ENCODE data around the gene FMN2.
"Not testable (repeated sequence)": the region's sequence is repeated elsewhere in the genome, so short reads cannot be mapped to it uniquely, and the experiment has no call there.

The FMN2 gene

DNA sequence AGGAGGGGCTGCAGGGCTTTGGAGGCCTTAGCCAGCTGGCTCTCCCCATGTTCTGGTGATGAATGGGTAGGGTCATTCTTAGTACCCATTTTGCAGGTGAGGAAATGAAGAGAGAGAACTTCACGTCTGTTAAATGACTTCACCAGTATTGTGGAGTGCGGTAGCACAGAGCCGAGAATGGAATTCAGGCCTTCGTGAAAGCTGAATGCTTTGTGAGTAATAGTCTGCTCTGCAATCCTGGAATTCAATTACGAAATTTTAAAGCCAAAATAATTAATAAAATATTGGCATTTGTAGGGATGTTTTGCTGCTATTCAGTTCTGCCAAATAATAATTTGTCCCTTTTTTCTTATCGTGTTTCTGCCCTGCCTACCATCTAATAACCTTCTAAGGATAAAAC, 322.6 kb downstream of the FMN2 start:
- no peak for DNase-seq (ENCODE audit: low spot score)
- in situ Hi-C loops (cut with MboI; ENCODE audit: low sequenced_read_pairs, unreplicated experiment): no loop called here
- TF ChIP-seq, protein P1, sequence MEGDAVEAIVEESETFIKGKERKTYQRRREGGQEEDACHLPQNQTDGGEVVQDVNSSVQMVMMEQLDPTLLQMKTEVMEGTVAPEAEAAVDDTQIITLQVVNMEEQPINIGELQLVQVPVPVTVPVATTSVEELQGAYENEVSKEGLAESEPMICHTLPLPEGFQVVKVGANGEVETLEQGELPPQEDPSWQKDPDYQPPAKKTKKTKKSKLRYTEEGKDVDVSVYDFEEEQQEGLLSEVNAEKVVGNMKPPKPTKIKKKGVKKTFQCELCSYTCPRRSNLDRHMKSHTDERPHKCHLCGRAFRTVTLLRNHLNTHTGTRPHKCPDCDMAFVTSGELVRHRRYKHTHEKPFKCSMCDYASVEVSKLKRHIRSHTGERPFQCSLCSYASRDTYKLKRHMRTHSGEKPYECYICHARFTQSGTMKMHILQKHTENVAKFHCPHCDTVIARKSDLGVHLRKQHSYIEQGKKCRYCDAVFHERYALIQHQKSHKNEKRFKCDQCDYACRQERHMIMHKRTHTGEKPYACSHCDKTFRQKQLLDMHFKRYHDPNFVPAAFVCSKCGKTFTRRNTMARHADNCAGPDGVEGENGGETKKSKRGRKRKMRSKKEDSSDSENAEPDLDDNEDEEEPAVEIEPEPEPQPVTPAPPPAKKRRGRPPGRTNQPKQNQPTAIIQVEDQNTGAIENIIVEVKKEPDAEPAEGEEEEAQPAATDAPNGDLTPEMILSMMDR (IDR thresholded peaks at IDR 0.05; ENCODE audit: borderline replicate concordance, control extremely low read depth, extremely low read depth, insufficient read depth, missing control alignments): no peak

DNA sequence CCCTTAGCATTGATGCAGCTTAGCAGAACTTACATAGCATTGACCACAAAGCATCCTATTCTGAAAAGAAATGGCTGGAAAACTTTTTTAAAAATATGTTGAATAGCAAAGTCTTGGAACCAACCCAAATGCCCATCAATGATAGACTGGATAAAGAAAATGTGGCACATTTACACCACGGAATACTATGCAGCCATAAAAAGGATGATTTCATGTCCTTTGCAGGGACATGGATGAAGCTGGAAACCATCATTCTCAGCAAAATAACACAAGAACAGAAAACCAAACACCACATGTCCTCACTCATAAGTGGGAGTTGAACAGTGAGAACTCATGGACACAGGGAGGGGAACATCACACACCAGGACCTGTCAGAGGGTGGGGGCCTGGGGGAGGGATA, 323.3 kb downstream of the FMN2 start:
- DNase-seq (ENCODE audit: low spot score); in situ Hi-C loops (cut with MboI; ENCODE audit: low sequenced_read_pairs, unreplicated experiment): not testable (repeated sequence)

DNA sequence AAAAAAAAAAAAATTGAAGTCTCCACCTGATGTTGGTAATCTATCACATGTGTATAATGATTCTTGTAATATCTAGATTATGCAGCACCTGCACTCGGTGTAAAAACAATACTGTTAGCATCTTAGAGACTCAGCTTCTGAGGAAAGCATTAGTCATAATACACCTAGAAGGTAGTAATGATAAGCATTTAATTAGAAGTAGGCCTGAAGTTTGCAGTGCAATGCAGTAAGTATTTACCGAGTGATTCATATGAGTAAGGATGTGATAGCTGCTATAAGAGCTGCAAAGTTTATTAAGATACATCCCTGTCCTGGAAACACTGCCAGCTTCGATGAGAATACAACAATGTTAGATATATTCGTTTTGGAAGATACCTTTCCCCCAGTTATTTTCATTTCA, 323.8 kb downstream of the FMN2 start:
- DNase-seq (ENCODE audit: low spot score): no peak
- in situ Hi-C loops (cut with MboI; ENCODE audit: low sequenced_read_pairs, unreplicated experiment): no loop called here
- TF ChIP-seq, protein P1 (IDR thresholded peaks at IDR 0.05; ENCODE audit: borderline replicate concordance, control extremely low read depth, extremely low read depth, insufficient read depth, missing control alignments): no peak

DNA sequence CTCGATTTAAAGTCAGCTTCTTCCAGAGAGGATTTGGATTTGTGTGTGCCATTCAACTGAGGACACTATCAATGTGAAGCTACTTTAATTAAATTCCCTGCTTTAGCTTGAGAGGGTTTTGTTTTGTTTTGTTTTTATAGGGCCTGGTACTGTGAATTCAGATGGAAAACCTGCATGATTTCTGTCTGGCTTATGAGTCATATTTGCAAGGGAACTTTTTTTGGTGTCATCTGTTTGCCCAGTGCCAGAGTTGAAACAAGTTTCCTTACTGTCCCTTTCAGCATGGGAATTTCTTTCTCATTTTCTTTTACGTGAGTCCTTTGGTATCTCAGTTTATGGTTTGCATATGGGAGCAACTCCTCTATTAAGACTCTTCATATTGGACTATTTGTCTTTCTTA, 325.6 kb downstream of the FMN2 start:
- in situ Hi-C loops (cut with MboI; ENCODE audit: low sequenced_read_pairs, unreplicated experiment): no loop called here
- DNase-seq (ENCODE audit: low spot score): no peak
- TF ChIP-seq, protein P1 (IDR thresholded peaks at IDR 0.05; ENCODE audit: borderline replicate concordance, control extremely low read depth, extremely low read depth, insufficient read depth, missing control alignments): no peak

DNA sequence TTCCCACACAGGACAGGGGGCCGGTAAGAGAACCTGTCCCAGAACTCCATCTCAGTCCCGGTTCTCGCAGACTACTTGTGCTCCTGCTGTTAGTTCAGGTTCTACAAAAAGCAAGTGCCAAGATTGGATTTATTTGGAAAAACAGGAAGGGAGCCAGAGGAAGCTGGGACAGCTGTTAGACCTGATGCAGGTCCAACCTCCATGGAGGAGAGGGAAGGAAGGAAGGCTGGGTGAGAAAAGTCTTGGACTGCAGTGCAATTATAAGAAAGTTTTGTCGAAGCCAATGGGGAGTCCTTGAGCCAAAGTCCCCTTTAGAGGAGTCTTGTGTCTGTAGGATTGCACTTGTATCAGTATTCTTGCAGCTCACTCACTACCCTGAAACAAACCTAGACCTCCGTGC, 329.1 kb downstream of the FMN2 start:
- in situ Hi-C loops (cut with MboI; ENCODE audit: low sequenced_read_pairs, unreplicated experiment): no loop called here
- TF ChIP-seq, protein P1 (IDR thresholded peaks at IDR 0.05; ENCODE audit: borderline replicate concordance, control extremely low read depth, extremely low read depth, insufficient read depth, missing control alignments): no peak

DNA sequence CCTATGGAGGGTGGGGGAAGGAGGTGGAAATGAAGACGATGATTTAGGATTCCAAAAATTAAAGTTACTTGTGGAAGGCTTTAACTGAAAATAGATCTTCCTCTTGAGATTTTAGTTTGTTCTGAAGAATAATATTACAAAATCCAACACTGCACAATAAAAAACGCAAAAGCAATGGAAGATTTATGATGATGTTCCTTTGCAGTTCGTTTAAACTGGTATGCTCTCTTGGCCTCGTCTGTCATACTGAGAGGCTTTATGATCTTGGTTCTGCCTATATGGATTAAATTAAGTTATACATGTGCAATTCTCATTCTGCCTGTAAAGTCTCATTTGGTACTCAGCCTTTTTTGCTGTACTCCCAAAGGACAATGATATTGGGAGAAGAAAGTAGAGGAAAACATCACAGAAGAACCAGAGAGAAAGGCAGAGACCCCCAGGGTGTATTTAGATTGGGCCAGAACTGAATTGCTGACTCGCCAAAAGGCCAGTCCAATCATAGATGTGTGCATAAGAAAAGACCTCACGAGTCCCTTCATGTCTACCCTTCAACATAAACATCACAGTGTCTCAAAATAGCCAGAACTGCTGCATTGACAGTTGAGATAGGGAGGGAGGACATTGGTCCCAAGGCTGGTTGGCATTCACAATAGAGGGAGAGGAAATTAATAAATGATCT, 331.7 kb downstream of the FMN2 start:
- TF ChIP-seq, protein P1 (IDR thresholded peaks at IDR 0.05; ENCODE audit: borderline replicate concordance, control extremely low read depth, extremely low read depth, insufficient read depth, missing control alignments): no peak
- DNase-seq (ENCODE audit: low spot score): no peak
- in situ Hi-C loops (cut with MboI; ENCODE audit: low sequenced_read_pairs, unreplicated experiment): no loop called here

More for the DNA sequence above, 329.1 kb downstream of the FMN2 start:
- no peak for DNase-seq (ENCODE audit: low spot score)

DNA sequence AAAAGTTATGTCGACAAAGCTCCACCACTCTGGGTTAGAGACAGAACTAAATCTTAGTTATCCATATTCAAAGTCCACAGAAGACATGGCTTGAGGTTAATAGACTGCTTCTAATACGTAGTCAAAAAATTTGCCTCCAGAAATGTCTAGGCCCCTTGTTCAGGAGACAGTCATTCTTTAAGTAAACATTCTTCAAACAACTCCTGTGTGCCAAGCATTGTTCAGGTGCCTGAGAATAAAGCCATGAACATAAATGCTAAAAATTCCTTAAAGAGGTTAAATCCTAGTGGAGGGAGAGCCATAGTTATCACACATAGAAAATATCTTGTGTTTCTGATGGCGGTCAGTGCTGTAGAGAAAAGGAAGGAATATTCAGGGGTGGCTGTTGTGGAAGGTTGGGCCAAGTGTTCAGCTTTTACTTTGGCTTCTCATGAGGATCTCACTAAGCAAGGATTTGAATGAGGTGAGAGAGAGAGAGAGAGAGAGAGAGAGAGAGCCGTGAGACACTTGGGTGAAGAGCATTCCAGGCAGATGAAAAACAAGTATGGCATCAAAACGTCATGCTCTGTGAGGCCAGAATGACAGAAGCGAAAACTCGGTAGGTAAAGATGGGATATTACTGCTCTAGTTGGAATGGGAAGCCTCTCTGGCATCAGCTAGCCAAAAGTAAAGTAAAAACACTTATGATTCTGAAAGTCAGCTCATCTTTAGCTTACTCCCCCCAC, 333.2 kb downstream of the FMN2 start:
- no peak for DNase-seq (ENCODE audit: low spot score)
- TF ChIP-seq, protein P1 (IDR thresholded peaks at IDR 0.05; ENCODE audit: borderline replicate concordance, control extremely low read depth, extremely low read depth, insufficient read depth, missing control alignments): no peak
- in situ Hi-C loops (cut with MboI; ENCODE audit: low sequenced_read_pairs, unreplicated experiment): no loop called here
